Activated naive CD4-positive, alpha-beta T cell treated with anti-CD3 and anti-CD28 coated beads, Interleukin-2, amount 50 U/mL, for 16 hours (primary cell): ENCODE data around the gene HHATL.
A peak's percentile ranks its signal among the peaks of the same experiment; 100 is the strongest.

Source experiments
- DNase-seq: peaks from one replicate; pipeline ENCODE4 v3.0.0-alpha.2; 2020

The HHATL gene

DNA sequence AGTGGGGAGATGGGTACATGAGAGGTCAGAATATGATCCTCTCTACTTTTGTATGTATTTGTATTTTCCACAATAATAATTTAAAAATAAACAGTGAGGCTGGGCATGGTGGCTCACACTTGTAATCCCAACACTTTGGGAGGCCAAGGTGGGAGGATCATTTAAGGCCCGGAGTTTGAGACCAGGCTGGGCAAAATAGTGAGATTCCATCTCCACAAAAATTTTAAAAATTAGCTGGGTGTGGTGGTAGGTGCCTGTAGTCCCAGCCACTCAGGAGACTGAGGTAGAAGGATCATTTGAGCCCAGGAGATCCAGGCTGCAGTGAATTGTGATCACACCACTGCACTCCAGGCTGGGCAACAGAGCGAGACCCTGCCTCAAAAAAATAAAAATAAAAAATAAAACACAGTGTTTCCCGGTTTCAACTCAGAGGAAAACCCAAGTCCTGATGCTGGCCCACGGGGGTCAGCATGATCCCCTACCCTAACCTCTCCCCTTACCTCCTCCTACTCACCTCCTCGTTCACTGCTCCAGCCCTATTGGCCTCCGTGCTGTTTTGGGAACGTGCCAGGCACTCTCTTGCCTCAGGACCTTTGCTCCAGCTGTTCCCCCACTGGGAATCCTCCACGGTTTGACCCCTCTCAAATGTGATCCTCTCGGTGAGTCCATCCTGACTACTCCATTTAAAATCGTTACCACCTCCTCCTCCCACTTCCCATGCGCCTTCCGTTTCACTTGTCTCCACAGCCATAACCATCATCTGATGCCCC, 20.1 kb downstream of the HHATL start:
- peak; percentile 2 for DNase-seq

DNA sequence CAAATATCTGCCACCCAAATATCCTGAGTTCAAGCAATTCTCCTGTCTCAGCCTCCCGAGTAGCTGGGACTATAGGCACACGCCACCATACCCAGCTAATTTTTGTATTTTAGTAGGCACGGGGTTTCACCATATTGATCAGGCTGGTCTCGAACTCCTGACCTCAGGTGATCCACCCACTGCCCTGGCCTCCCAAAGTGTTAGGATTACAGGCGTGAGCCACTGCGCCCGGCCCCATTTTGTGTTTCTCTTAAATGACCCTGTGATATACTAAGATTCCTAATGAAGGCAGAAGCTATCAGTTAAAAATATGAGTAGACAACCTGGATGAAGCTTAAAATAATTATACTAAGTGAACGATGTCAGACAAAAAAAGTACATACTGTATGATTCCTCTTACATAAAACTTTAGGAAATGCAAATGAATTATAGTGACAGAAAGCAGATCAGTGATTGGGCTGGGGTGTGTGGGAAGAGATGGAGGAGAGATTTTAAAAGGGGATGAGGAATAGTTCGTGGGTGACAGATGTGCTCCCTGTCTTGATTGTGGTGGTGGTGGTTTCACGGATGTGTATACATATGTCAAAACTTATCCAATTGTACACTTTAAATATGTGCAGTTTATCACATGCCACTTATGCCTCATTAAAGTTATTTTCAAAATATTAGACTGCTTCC, 21.1 kb downstream of the HHATL start:
- peak; percentile 1 for DNase-seq

DNA sequence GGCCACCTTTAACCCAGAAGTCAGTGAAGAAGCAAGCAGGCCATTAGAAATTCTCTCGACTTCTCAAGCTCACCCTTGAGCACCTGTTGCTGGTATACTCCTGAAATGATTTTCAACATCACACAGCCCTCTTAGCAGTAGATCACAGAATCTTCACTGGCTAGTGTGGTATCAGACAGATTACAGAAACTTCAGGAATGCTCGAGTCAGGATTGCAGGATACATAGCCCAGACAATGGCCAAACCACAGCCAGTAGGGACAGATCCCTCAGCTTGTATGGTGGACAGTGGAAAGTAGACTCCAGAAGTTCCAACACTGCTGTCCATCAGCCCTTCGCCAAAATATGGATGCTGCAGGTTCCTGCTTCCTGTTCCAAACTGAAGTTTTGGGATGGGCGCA, 21.8 kb downstream of the HHATL start:
- DNase-seq = no peak

DNA sequence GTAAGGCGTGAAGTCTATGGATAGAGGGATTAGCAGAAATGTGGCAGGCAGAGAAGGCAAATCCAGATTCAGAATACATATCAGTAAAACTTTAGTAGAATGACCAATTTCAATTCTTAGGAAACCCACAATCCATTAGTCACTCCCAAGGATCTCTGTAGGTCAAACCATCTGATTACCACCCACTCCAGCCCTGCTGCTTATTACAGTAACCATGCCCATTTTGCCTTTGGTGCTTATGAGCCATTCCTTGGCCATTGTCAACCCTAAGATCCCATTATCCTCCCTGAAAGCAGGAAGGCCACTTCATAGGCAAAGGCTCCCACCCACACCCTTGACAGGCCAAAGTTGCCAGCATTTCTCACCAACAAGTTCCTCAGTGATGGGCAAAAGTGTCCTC, 22.3 kb downstream of the HHATL start:
- DNase-seq = no peak

DNA sequence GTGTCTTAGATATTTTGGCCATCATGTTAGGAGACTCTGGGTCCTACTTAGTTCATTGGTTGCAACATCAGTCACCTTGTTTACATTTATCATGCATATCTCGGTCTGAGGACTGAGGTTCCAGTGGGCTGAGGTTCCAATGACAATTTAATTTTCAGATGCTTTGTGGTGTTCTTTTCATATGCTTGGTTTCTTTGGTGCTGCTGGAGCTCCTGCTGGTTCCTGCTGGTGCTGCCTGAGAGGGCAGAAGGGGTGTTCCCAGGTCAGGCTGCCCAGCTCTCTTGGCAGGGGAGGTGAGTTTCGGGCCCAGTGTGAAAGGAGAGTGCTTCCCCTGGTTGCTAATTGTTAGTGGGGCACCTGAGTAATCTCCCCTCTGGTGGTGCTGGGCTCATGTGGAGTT, 24.2 kb downstream of the HHATL start:
- peak; percentile 2 for DNase-seq

DNA sequence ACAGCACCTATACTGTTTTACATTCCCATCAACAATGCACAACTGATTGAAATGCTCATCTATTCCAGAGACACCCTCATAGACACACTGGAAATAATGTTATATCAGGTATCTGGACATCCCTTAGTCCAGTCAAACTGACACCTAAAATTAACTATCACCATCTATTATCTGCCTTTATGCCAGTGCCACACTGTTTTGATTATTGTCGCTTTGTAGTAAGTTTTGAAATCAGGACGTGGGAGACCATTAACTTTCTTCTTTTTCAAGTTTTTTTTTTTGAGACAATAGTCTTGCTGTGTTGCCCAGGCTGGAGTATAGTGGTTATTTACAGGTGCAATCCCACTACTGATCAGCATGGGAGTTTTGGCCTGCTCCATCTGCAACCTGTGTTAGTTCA, 26.7 kb downstream of the HHATL start:
- DNase-seq = no peak

DNA sequence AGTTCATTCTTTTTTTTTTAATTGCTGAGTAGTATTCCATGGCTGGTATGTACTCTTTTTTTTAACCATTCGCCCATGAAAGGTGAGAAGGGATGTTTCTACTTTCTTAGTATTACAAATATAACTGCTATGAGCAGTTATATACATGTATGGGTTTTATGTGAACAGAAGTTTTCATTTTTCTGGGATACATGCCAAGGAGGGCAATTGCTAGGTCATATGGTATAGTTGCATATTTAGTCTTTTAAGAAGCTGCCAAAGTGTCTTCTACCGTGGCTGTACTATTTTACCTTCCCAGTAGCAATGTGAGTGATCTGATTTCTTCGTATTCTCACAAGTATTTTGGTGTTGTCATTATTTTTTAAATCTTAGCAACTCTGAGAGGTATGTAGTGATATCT, 28.5 kb downstream of the HHATL start:
- no peak for DNase-seq

DNA sequence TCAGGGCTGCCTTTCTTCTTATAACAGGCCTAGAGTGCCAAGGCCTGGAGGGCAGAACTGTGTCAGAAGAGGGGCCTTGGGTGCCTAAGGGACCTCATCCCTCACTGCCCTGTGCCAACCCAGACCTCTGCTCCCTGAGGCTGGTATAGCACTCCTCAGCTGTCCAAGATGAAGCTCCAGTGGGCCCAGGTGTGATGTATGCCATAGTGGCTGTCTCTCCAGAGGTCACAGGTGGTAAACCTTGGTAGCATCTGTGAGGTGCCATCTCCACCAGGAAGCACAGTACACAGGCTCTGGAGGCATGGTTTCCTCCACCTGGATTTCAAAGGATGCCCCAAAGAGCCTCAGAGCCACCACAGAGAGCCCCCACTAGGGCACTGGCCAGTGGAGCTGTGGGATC, 29.5 kb downstream of the HHATL start:
- DNase-seq = peak; percentile 1

DNA sequence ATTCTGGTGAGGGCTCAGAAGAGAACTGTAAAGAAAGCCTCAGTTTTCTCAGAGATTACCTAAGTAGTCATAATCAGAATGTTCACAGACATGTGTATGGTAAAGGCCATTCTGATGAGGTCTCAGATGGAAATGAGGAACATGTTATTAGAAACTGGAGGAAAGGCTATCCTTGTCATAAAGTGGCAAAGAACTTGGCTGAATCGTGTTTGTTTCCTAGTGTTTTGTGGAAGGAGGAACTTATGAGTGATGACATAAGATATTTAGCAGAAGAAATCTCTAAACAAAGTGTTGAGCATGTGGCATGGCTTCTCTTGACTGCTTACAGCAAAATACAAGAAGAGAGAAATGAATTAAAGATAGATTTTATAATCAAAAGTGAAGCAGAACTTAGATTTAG, 30.1 kb downstream of the HHATL start:
- no peak for DNase-seq

DNA sequence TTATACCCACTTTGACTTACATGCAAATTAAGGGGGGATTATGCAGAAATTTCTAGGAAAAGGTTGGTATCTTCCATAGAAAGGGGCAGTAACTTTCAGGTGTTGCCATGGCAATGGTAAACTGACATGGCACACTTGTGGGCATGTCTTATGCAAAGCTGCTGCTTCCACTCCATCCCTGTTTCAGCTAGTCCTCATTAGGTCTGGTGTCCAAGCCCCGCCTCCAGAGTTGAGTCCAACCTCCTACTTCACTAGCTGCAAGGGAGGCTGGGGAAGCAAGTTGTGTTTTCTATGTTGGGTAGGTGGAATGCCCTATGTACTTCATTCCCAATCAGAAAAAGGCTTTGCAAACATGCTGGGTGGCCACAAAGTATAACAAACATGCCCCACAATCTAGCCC, 31.9 kb downstream of the HHATL start:
- DNase-seq = no peak

DNA sequence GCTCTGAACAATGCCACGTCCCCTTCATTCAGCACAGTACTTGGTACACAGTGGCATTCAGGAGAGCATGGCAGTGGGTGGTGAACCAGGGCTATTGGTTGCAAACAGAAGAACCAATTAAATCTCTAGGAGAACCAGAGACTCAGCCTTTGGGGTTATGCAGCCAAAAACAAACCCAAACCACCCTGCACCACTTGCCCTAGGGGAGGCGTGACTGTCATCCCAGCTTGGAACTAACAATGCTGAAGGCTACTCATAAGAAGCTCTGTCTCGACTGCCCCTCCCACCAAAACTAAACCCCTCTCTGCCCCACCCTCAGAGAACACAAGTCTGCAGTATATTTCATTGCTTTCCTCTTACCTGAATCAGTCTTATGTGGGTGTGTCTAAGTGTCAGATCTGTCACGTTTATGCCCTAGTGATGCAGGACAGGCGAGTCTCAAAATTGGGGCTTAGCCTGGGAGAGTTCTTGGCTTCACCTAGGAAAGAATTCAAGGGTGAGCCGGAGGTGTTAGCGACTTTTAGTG, 32.5 kb downstream of the HHATL start:
- DNase-seq = no peak

DNA sequence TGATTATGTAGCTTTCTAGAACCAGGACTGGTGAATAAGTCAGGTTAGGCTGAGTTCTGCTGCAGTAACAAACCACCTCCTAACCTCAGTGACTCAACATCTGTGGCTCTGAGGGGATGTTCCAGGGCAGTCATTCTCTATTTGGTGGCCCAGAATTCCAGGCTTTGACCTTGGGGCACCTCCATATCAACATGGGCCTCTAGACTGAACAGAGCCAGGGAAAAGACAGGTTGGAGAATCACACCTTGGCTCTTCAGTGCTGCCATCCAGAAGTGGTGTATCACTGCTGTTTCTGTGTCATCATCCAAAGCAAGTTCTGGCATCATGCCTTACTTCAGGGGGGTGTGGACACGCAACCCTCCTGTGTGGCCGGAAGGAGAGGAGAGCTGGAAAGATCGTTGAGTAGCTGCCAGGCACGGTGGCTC, 33.8 kb downstream of the HHATL start:
- no peak for DNase-seq

DNA sequence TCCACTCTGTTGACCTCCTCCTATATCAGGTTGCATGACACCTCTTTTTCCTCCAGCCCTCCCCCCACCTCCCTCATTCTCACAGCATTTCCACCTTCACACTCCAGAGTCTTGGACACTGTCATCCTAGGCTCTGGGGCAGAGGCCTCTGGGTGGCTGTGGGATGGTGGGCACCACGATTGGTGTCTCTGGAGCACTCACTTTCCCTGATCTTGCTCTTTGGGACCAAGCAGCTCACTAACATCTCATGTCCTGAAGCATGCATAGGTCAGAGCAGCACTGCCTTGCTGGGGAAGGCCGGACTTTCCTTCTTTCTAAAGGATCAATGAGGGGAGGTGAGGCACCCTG, 34.2 kb downstream of the HHATL start:
- no peak for DNase-seq

DNA sequence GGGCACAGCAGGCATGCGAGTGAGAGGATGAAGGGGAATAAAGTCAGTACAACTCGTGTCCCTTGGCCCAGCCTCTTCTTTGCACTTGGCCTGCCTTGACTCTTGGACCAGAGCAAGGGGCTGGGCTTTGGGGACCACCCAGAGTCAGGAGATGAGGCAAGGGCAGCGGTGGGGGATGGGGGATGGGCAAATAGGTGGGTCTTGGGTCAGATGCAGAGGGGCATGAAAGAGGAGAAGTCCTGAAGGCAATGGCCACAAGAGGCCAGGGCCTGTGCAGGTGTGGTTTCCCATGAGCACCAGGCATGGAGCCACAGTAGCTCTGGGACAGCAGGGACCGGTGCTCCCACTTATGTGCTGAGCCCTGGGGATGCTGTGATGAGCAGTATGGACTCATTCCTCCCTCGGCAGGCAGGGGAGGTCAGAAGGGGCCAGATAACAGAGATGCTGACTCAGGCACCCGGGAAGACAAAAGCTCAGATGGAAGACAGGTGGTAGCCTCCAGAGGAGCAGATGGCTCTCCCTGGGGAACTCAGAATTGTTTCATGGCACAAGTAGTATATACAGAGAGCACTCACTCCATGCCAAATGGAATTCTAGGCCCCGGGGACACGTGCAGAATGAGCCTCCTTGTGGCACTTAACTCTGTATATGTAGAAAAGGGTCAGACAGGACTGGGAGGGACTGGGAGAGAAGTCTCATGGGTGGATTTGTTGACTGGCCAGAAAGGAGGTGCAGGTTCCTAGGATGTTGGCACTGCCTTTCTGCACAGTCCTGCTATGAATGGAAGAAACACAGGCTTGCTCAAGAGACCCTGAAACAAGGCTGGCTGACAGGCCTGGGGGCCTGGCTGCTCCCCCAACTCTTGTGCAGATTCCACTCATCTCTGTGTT, 34.8 kb downstream of the HHATL start:
- DNase-seq = no peak

DNA sequence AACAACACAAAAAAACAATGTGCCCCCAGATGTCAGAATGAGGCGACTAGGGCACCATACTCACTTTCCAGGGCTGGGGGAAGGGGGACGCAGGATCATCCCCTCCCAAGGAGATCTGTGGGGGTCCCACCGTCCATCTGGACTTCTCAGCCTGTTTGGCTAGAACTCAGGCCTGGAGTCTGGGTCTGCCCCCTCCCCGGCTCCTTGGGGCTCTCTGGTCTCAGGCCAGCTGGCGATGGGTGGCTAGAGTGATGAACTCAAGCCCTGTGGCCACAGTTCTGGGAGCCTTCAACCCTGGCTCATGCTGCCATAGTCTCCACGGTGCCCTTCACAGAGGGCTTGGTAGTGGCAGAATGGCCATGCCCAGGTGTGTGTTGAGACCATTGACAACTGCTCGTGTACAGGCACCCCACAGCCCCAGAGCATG, 35.5 kb downstream of the HHATL start:
- DNase-seq = no peak

DNA sequence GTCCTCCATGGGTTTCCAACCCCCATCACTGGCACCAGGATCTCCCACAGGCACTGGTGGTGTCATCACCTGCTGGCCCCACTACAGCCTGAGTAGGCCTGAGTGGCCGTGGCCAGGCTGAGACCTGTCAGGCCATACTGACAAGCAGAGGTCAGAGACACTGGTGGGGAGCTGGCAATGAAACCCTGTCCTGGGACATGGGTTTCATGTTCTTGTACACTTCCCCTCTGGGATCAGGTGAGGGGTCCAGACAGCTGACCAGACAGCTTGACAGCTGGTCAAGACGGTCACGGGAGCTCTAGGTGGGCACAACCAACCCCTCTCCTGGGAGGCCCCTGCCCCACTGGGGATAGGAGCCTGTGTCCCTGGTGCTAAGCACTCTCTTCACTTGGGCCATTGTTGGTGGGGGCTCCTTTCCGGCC, 36.0 kb downstream of the HHATL start:
- DNase-seq = no peak

DNA sequence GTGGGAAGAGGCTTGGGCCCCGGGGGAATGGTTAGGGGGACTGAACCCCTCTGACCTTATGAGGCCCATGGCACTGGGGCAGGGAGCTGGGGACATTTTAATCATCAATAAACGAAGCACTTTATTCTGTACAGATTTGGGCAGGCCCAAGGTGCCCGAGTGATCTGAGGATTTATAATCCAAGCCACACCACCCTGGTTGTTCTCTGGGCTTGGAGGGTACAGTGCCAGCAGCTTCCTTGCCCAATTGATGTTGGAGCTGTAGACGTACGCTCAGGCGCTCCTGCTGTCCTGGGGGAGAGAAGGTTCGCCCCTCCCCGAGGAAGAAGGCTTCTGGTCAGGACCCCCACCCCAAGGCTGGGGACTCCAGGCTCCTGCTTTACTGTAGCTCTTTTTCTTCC, 36.6 kb downstream of the HHATL start:
- DNase-seq = no peak

DNA sequence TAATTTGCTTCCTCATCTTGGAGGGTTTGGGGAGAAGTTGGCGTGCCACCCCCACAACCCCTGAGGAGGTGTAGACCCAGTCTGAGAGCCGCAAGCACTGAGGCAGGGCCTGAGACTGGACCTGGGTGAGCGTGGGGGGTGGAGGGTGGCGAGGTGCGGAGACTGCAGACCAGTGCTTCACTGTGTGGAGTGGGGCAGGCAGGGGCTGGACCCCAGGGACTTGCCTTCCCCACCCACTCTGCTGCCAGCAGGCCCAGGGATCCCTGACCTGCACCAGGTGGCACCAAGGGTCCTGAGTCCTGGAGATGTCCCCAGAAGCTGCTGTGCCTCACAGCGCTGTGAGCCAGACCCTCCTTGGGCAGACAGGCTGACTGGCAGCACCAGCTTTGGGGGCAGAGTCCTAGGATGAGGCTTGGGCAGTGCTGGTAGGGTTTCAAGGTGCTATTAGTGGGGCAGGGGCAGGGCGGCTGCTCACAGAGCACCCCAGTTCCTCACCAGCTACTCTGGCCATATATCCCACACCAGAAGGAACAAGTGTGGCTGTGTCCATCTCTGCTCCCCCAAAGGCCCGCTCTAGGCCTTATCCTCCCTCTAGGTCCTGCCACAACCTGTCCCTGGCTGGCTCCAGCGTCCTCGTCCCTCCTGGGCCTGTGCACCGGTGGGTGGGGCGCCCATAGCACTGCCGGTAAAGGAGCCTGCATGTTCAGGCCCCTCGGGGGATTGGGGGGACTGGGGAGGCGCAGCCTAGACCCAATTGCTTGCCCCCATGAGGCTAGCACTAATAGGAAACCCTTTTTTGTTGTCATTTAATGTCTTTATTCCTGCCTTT, 37.3 kb downstream of the HHATL start:
- no peak for DNase-seq

DNA sequence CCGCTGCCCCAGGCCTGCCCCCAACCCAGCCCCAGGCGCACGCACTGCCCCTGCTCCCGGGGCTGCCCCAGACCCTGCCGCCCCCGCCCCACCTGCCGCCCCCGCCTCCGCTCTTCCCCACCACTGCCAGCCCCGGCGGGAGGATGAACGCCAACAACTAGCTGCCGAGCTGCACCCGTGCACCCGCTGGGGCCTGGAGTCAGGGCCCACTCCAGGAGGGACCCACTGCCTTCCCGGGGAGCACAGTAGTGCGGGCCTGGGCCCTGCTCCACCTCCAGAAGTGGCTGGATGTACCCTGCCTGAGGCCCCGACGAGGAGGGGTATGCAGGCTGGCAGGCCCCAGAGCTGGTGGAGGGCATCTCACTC, 38.2 kb downstream of the HHATL start:
- DNase-seq = no peak

DNA sequence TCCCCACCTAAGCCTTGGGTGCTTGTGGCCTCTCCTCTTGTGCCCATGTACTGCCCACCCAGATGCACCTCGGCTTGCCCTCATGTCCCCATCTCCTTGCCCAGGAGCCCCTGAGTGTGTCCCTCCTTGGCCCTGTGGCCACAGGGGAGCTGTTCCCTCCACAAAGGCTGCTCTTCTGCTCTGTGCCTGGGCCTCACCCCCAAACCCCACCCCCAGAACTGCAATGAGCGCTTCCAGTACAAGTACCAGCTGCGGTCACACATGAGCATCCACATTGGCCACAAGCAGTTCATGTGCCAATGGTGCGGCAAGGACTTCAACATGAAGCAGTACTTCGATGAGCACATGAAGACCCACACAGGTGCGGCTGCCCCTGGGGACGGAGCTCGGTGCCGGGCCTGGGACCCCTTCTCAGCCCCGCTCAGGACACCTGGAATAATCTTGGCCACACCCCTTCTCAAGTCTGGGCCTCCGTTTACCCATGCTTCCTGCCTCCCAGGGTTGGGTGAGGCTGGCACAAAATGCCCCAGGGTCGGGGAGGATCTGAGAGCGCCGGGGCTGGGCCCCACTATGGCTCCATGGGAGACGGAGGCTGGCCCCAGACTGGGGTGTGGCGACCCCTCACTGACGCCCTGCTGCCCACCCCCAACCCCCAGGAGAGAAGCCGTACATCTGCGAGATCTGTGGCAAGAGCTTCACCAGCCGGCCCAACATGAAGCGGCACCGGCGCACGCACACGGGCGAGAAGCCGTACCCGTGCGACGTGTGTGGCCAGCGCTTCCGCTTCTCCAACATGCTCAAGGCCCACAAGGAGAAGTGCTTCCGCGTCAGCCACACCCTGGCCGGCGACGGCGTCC, 38.8 kb downstream of the HHATL start:
- no peak for DNase-seq

DNA sequence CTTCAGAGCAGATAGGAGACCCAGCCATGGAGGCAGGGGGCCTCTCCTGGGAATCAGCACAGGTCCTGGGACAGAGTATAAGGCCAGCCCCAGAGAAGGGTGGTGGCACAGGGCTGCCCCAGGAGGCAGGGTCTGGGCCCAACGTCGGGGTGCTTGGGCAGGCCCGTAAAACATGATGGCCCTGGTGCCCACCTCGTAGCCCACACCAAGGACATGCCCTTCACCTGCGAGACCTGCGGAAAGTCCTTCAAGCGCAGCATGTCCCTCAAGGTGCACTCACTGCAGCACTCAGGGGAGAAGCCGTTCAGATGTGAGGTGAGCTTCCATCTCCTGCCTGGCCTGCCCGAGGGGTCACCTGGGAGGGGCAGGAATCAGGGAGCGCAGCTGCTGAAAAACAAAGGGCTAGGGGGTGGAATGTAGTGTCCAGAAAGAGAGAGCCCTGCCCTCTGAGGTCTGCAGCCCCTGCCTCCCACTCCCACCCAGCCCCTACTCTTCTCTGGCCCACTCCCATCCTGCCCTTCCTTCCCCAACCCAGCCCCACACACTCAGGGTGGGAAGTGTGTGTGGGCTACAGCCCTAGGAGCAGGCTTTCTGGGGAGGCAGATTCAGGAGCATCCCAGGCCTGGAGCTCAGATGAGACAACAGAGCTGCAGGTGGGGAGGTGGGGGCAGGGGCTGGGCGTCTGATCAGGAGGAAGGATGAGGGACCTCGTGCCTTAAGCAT, 39.6 kb downstream of the HHATL start:
- DNase-seq = no peak
